IMR-90 (cell line): ENCODE data around the gene PHACTR2. TPM values are rescaled to one million over a fixed set of nuclear protein-coding genes. Genes with fewer than 3 reads are reported as not detected.
"Not testable (repeated sequence)": the region's sequence is repeated elsewhere in the genome, so short reads cannot be mapped to it uniquely, and the experiment has no call there.

Source experiments
- ATAC-seq: fragments of 200-7000 bp; cut with Tn5 transposase; 2 replicates; pipeline ENCODE4 v1.9.1; 2020; ENCODE audit warnings: low read depth, mild to moderate bottlenecking, moderate library complexity
- BruUV-seq: library from RNA; stranded (reverse); fragments of 400-500 nt; replicated peaks from 2 replicates; lab custom pipeline; 2021; lab: Mats Ljungman, UMichigan
- CTCF ChIA-PET: fragments of 300-600 bp; formaldehyde crosslinking; extraction: SDS; loops from one replicate; lab custom pipeline; 2021; ENCODE audit warnings: antibody characterized with exemption; lab: Yijun Ruan, JAX
- POLR2A ChIA-PET: fragments of 300-600 bp; sonication (Branson Sonifier 250); formaldehyde crosslinking; loops from one replicate; lab custom pipeline; 2022; ENCODE audit warnings: antibody characterized with exemption; ENCODE audit not compliant: unreplicated experiment; lab: Charles Lee
- DNase-seq: peaks from one replicate; pipeline ENCODE4 v3.0.0; 2013
- H2AFZ ChIP-seq: replicated peaks from 2 replicates; pipeline ENCODE3; 2013; ENCODE audit warnings: low read length, mild to moderate bottlenecking; ENCODE audit not compliant: poor library complexity
- H2AK5ac ChIP-seq: 2 replicates; pipeline ENCODE4 v1.6.1; 2013; ENCODE audit warnings: low read depth, low read length, inconsistent platforms
- H2AK9ac ChIP-seq: replicated peaks from 2 replicates; pipeline ENCODE3; 2013; ENCODE audit warnings: mild to moderate bottlenecking, low read depth, low read length, moderate library complexity; ENCODE audit not compliant: poor library complexity
- H2BK120ac ChIP-seq: 2 replicates; pipeline ENCODE4 v1.6.1; 2013; ENCODE audit warnings: low read depth, low read length, inconsistent platforms
- H2BK15ac ChIP-seq: 3 replicates; pipeline ENCODE4 v1.6.1; 2013; ENCODE audit warnings: low read depth, low read length, inconsistent platforms
- H2BK20ac ChIP-seq: 2 replicates; pipeline ENCODE4 v1.6.1; 2013; ENCODE audit warnings: low read depth, mild to moderate bottlenecking, inconsistent platforms, low read length, moderate library complexity
- H2BK5ac ChIP-seq: 2 replicates; pipeline ENCODE4 v1.6.1; 2013; ENCODE audit warnings: mild to moderate bottlenecking, low read depth, low read length, inconsistent platforms; ENCODE audit not compliant: poor library complexity, severe bottlenecking
- H3K14ac ChIP-seq: replicated peaks from 2 replicates; pipeline ENCODE4 v1.6.1; 2013; ENCODE audit warnings: low read depth, low read length, inconsistent platforms
- H3K18ac ChIP-seq: 2 replicates; pipeline ENCODE4 v1.6.1; 2013; ENCODE audit warnings: low read depth, low read length, control low read depth
- H3K23ac ChIP-seq: 2 replicates; pipeline ENCODE4 v1.6.1; 2013; ENCODE audit warnings: low read depth, low read length, inconsistent platforms
- H3K27ac ChIP-seq: 2 replicates; pipeline ENCODE4 v1.5.1; 2013; ENCODE audit warnings: mild to moderate bottlenecking, control low read depth, low read length; ENCODE audit not compliant: insufficient read depth
- H3K27me3 ChIP-seq: 2 replicates; pipeline ENCODE4 v1.6.1; 2013; ENCODE audit warnings: low read length; ENCODE audit not compliant: control insufficient read depth, insufficient read depth
- H3K36me3 ChIP-seq: 2 replicates; pipeline ENCODE4 v1.6.1; 2013; ENCODE audit warnings: low read length, mixed read lengths; ENCODE audit not compliant: control insufficient read depth, insufficient read depth
- H3K4ac ChIP-seq: 2 replicates; pipeline ENCODE4 v1.6.1; 2013; ENCODE audit warnings: low read depth, low read length, inconsistent platforms
- H3K4me1 ChIP-seq: 2 replicates; pipeline ENCODE4 v1.6.1; 2013; ENCODE audit warnings: low read length, mixed read lengths; ENCODE audit not compliant: control insufficient read depth, insufficient read depth
- H3K4me2 ChIP-seq: 2 replicates; pipeline ENCODE4 v1.6.1; 2013; ENCODE audit warnings: low read depth, mild to moderate bottlenecking, control low read depth, low read length, moderate library complexity
- H3K4me3 ChIP-seq: 2 replicates; pipeline ENCODE4 v1.5.1; 2013; ENCODE audit warnings: low read depth, mild to moderate bottlenecking, control low read depth, low read length, moderate library complexity; ENCODE audit not compliant: insufficient read depth
- H3K56ac ChIP-seq: 2 replicates; pipeline ENCODE4 v1.6.1; 2013; ENCODE audit warnings: low read length, inconsistent platforms; ENCODE audit not compliant: insufficient read depth; ENCODE audit errors: extremely low read depth
- H3K79me1 ChIP-seq, 2 experiments: 2 replicates each; pipeline ENCODE4 v1.6.1; 2013; ENCODE audit warnings: low read length in 2 of 2, inconsistent platforms in 1 of 2, low read depth in 1 of 2
- H3K9ac ChIP-seq: 2 replicates; pipeline ENCODE4 v1.6.1; 2013; ENCODE audit warnings: low read depth, low read length, control low read depth
- H3K9me1 ChIP-seq: 2 replicates; pipeline ENCODE4 v1.6.1; 2013; ENCODE audit warnings: low read length, inconsistent platforms; ENCODE audit not compliant: insufficient read depth
- H3K9me3 ChIP-seq: 2 replicates; pipeline ENCODE4 v1.6.1; 2013; ENCODE audit warnings: low read length; ENCODE audit not compliant: control insufficient read depth, insufficient read depth
- H4K20me1 ChIP-seq: 2 replicates; pipeline ENCODE4 v1.6.1; 2013; ENCODE audit warnings: low read length, inconsistent platforms; ENCODE audit not compliant: insufficient read depth
- H4K5ac ChIP-seq: 2 replicates; pipeline ENCODE4 v1.6.1; 2013; ENCODE audit warnings: mild to moderate bottlenecking, low read depth, low read length, control low read depth
- H4K8ac ChIP-seq, 2 experiments: 2 replicates each; pipeline ENCODE4 v1.6.1; 2013; ENCODE audit warnings: low read depth in 2 of 2, low read length in 2 of 2, control low read depth in 1 of 2, inconsistent platforms in 1 of 2
- H4K91ac ChIP-seq: 2 replicates; pipeline ENCODE4 v1.6.1; 2013; ENCODE audit warnings: low read depth, low read length, inconsistent platforms; ENCODE audit not compliant: insufficient read depth
- WGBS, 2 experiments: methylation state at CpG; one replicate each; pipeline versions ENCODE4 v1.1.5 to v1.1.7; 2013; ENCODE audit warnings: missing lambda C conversion rate in 2 of 2; ENCODE audit not compliant: insufficient read length in 1 of 2; ENCODE audit errors: extremely low coverage in 2 of 2; 5-methylcytosine and 5-hydroxymethylcytosine counted together
- dilution Hi-C: fragments of 300-500 bp; cut with HindIII; formaldehyde crosslinking; loops from one replicate; pipeline ENCODE4 v1.14.3; 2018; ENCODE audit warnings: low sequenced_read_pairs; ENCODE audit not compliant: unreplicated experiment
- in situ Hi-C: fragments of 300-500 bp; cut with MboI; formaldehyde crosslinking; loops from 3 replicates; pipeline ENCODE4 v1.14.3; 2019; ENCODE audit warnings: low sequenced_read_pairs, inconsistent platforms, mixed read lengths
- intact Hi-C: fragments of 100-400 bp; cut with micrococcal nuclease; formaldehyde crosslinking; loops from 2 replicates; pipeline ENCODE4 v1.10.0; 2022
- polyA plus RNA-seq, 3 experiments: library from polyadenylated mRNA; depleted of rRNA; stranded (reverse); fragments of >200 nt; gene quantifications; 2 replicates each; pipeline ENCODE4 v1.2.3, GENCODE V29; 2012; ENCODE audit warnings: low replicate concordance in 1 of 3
- total RNA-seq: library from RNA; depleted of rRNA; stranded (reverse); fragments of >200 nt; gene quantifications from 2 replicates; pipeline ENCODE4 v1.2.3, GENCODE V29; 2012

Gene PHACTR2
- total and polyA plus RNA-seq, 2 of the 4 experiments (the other 2 are of a cell fraction): 14.5 to 74.2 TPM

DNA sequence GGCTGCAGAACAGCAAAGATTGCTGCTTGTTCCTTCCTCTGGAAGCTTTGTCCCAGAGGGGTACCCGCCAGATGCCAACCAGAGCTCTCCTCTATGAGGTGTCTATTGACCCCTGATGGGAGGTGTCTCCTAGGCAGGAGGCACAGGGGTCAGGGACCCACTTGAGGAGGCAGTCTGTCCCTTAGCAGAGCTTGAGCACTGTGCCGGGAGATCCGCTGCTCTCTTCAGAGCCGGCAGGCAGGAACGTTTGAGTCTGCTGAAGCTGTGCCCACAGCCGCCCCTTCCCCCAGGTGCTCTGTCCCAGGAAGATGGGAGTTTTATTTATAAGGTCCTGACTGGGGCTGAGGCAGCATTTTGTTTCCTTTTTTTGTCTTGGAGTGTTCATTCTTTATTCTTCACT is 179.0 kb downstream of the PHACTR2 start:
- H3K79me1 ChIP-seq, H2AK9ac ChIP-seq, H2BK5ac ChIP-seq, H3K4me2 ChIP-seq, POLR2A ChIA-PET, in situ Hi-C loops, H2BK20ac ChIP-seq, H3K4me1 ChIP-seq, H3K9me3 ChIP-seq, CTCF ChIA-PET, H3K18ac ChIP-seq, H2AK5ac ChIP-seq, H3K23ac ChIP-seq, H3K27me3 ChIP-seq, H4K91ac ChIP-seq, H3K4me3 ChIP-seq, H4K5ac ChIP-seq, ATAC-seq, DNase-seq, H3K9ac ChIP-seq, H3K9me1 ChIP-seq, H4K8ac ChIP-seq, H3K27ac ChIP-seq, dilution Hi-C loops, BruUV-seq, intact Hi-C loops, H3K56ac ChIP-seq, H3K4ac ChIP-seq, H2AFZ ChIP-seq, H4K20me1 ChIP-seq, H2BK120ac ChIP-seq, H2BK15ac ChIP-seq, H3K14ac ChIP-seq: not testable (repeated sequence)
- WGBS, 2 experiments: no CpG with 5 or more reads among the region's 6 CpGs
- H3K36me3 ChIP-seq: peaks cover 17% of the 10 kb centered on the region
